BJ (cell line): ENCODE results near the gene POLG2. TPM values are rescaled to one million over a fixed set of nuclear protein-coding genes. Genes with fewer than 3 reads are reported as not detected.
"Not testable (repeated sequence)": the region's sequence is repeated elsewhere in the genome, so short reads cannot be mapped to it uniquely, and the experiment has no call there.

Experiments
- CTCF ChIA-PET: fragments of 350-600 bp; formaldehyde crosslinking; extraction: SDS; loops from one replicate; lab custom pipeline; 2021; ENCODE audit warnings: antibody characterized with exemption, inconsistent platforms; lab: Yijun Ruan, JAX
- POLR2A ChIA-PET: fragments of 300-600 bp; sonication (Branson Sonifier 250); formaldehyde crosslinking; extraction: SDS; loops from one replicate; lab custom pipeline; 2021; ENCODE audit warnings: antibody characterized with exemption; lab: Charles Lee
- DNase-seq: peaks from one replicate; pipeline ENCODE4 v3.0.0-alpha.2; 2011; ENCODE audit warnings: low read depth
- H3K27me3 ChIP-seq: 2 replicates; pipeline ENCODE4 v1.6.0; 2011; ENCODE audit warnings: low read length; ENCODE audit not compliant: control insufficient read depth, insufficient read depth
- H3K36me3 ChIP-seq: 2 replicates; pipeline ENCODE4 v1.5.1; 2011; ENCODE audit warnings: low read length; ENCODE audit not compliant: control insufficient read depth, insufficient read depth
- H3K4me3 ChIP-seq: 2 replicates; pipeline ENCODE4 v1.5.1; 2011; ENCODE audit warnings: low read depth, mild to moderate bottlenecking, control low read depth, low read length
- polyA plus RNA-seq: library from polyadenylated mRNA; depleted of rRNA; stranded (reverse); fragments of >200 nt; gene quantifications from 2 replicates; pipeline ENCODE4 v1.2.3, GENCODE V29; 2011
- TF ChIP-seq, protein P1 (sequence below): IDR thresholded peaks from 2 replicates; pipeline ENCODE4 v1.5.1; 2011; ENCODE audit warnings: low read depth, mild to moderate bottlenecking, control low read depth, inconsistent platforms, low read length, moderate library complexity; ENCODE audit not compliant: insufficient read depth

Gene POLG2
- polyA plus RNA-seq, 1 experiment: 4.5 TPM

DNA sequence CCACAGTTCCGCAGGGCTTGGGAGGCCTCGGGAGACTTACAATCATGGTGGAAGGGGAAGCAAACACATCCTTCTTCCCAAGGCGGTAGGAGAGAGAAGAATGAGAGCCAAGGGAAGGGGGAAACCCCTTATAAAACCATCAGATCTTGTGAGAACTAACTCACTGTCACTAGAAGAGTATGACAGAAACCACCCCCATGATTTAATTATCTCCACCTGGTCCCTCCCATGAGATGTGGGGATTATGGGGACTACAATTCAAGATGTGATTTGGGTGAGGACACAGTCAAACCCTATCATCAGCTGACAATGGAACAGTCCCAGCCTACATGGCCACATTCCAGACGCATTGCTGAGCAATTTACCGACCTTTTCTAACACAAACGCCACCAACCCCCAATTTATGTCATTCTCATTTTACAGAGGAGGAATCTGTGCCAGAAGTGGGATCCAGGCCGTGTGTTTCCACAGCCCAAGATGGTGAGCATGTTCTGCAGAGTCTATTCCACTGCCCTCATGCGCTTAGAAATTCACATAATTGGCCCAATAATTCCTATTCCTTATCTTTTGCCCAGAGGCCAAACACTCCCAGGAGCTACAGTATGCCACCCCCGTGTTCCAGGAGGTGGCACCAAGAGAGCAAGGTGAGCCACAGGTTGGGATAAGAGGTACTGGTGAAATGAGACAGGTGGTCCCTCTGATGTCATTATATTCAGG, 30.7 kb downstream of the POLG2 start:
- ChIA-PET POLR2A (no interaction called here), CTCF (interaction anchor here (1.0 to 1.1 kb wide), 2 partner anchors 25 to 46 kb away, joined by 4 read pairs; no protein-coding TSS in a partner anchor)
- Histone ChIP-seq H3K36me3 (no peaks in the 10 kb centered on the region), H3K4me3 (no peak overlapping the region), H3K27me3 (no peaks in the 10 kb centered on the region; the same call in 1 of the 2 replicates)
- DNase-seq: no peak
- TF ChIP-seq, protein P1, sequence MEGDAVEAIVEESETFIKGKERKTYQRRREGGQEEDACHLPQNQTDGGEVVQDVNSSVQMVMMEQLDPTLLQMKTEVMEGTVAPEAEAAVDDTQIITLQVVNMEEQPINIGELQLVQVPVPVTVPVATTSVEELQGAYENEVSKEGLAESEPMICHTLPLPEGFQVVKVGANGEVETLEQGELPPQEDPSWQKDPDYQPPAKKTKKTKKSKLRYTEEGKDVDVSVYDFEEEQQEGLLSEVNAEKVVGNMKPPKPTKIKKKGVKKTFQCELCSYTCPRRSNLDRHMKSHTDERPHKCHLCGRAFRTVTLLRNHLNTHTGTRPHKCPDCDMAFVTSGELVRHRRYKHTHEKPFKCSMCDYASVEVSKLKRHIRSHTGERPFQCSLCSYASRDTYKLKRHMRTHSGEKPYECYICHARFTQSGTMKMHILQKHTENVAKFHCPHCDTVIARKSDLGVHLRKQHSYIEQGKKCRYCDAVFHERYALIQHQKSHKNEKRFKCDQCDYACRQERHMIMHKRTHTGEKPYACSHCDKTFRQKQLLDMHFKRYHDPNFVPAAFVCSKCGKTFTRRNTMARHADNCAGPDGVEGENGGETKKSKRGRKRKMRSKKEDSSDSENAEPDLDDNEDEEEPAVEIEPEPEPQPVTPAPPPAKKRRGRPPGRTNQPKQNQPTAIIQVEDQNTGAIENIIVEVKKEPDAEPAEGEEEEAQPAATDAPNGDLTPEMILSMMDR: no peak

DNA sequence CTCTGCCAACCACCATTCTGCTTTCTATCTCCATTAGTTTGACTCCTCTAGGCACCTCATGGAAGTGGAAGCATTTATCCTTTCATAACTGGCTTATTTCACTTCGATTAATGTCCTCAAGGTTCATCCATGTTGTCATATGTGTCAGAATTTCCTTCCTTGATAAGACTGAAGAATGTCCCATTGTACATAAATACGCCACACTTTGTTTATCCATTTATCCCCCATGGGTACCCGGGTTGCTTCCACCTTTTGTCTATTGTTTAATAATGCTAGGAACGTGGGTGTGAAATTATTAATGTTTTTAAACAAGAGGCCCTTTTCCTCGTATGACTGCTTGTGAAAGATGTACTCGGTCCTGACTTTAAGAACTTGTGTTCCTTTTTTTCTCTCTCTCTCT, 35.1 kb downstream of the POLG2 start:
- CTCF ChIA-PET: interaction anchor here (1.0 kb wide), 1 partner anchor 30 kb away, joined by 3 read pairs; no protein-coding TSS in a partner anchor
- TF ChIP-seq, protein P1: no peak
- no peak for DNase-seq
- H3K27me3 ChIP-seq: no peaks in the 10 kb centered on the region; the same call in 1 of the 2 replicates
- H3K4me3 ChIP-seq: no peak overlapping the region
- POLR2A ChIA-PET: no interaction called here
- no peaks in the 10 kb centered on the region for H3K36me3 ChIP-seq

DNA sequence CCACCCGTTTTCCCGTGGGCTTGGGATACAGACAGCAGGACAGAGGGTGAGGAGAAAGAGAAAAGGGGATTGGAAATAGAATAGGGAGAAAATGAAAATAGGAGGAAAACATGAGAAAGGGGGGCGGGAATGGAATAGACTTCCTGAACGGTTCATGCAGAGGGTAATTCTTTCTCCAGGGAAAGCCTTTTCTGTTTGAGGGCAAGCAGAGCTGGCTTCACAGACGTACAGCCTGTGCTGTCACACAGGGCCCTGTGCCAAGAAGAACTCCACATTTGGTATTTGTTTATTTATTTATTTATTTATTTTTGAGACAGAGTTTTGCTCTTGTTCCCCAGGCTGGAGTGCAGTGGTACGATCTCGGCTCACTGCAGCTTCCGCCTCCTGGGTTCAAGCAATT, 35.9 kb downstream of the POLG2 start:
- POLR2A ChIA-PET: no interaction called here
- Histone ChIP-seq H3K36me3 (no peaks in the 10 kb centered on the region), H3K27me3 (no peaks in the 10 kb centered on the region; the same call in 1 of the 2 replicates), H3K4me3 (no peak overlapping the region)
- no peak for DNase-seq
- CTCF ChIA-PET: interaction anchor here (0.6 to 1.0 kb wide), 2 partner anchors 29 to 180 kb away, joined by 3 read pairs; no protein-coding TSS in a partner anchor
- TF ChIP-seq, protein P1: no peak

DNA sequence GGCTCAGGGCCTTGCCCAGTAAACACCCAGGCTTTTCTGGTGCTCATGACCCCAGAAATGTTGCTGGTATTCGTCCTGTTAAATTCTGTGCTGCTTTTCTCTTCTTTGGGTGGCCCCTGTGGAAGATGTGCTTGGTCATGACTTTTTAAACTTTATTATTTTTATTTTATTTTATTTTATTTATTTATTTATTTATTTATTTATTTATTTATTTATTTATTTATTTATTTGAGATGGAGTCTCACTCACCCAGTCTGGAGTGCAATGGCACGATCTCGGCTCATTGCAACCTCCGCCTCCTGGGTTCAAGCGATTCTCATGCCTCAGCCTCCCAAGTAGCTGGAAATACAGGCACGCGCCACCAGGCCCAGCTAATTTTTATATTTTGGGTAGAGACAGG, 37.0 kb downstream of the POLG2 start:
- POLR2A ChIA-PET: interaction anchor here (0.5 kb wide), 1 partner anchor 47 kb away, joined by 9 read pairs; the partner anchor contains the start of gene CEP95
- CTCF ChIA-PET: interaction anchor here (1.0 to 1.3 kb wide), 2 partner anchors 30 to 39 kb away, joined by 3 to 4 read pairs; no protein-coding TSS in a partner anchor
- not testable (repeated sequence) for H3K27me3 ChIP-seq, DNase-seq, H3K36me3 ChIP-seq, H3K4me3 ChIP-seq

DNA sequence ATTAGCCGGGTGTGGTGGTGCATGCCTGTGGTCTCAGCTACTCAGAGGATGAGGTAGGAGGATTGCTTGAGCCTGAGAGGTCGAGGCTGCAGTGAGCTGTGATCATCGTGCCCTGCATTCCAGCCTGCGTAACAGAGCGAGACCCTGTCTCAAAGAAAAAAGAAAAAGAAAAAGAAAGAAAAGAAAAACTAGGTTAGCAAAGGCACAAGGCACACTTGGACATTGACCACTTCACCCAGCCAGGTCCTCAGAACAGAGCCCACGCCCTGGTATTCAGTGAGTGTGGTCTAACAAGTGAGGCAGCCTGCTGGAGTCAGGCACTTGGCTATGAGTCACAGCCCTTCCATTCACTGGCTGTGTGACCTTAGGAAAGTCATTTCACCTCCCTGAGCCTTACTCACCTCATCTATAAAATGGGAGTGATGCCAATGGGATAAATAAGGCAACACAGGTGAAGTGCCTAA, 37.5 kb downstream of the POLG2 start:
- TF ChIP-seq, protein P1: no peak
- peak; percentile 17 for DNase-seq
- H3K4me3 ChIP-seq: no peak overlapping the region
- ChIA-PET POLR2A (interaction anchor here (0.5 kb wide), 1 partner anchor 47 kb away, joined by 9 read pairs; the partner anchor contains the start of gene CEP95), CTCF (interaction anchor here (0.6 to 1.3 kb wide), 2 partner anchors 11 to 31 kb away, joined by 3 to 4 read pairs; no protein-coding TSS in a partner anchor)
- no peaks in the 10 kb centered on the region; the same call in 1 of the 2 replicates for H3K27me3 ChIP-seq
- H3K36me3 ChIP-seq: no peaks in the 10 kb centered on the region
